ENCODE results near the gene KCNK15. TPM values are rescaled to one million over a fixed set of nuclear protein-coding genes. Genes with fewer than 3 reads are reported as not detected.

The KCNK15 gene
- total RNA-seq, 1 donor from 2014 or later, result 0.09 TPM

- ChIA-PET POLR2A (no interaction called here), CTCF (no interaction called here)
- no peaks in the 10 kb centered on the region for H3K9me3 Mint-ChIP-seq
- DNase-seq (no peak), ATAC-seq (ENCODE audit: low read depth) (no peak)
- H3K36me3 Mint-ChIP-seq (ENCODE audit: low read depth), result no peaks in the 10 kb centered on the region
- no peak overlapping the region for H3K4me3 Mint-ChIP-seq
- H3K4me1 Mint-ChIP-seq, result no peaks in the 10 kb centered on the region
- H3K27me3 Mint-ChIP-seq, result peaks cover 6% of the 10 kb centered on the region
- no peak overlapping the region for H3K27ac Mint-ChIP-seq
- intact Hi-C loops (cut with micrococcal nuclease), result no loop called here
- TF ChIP-seq, protein P1, sequence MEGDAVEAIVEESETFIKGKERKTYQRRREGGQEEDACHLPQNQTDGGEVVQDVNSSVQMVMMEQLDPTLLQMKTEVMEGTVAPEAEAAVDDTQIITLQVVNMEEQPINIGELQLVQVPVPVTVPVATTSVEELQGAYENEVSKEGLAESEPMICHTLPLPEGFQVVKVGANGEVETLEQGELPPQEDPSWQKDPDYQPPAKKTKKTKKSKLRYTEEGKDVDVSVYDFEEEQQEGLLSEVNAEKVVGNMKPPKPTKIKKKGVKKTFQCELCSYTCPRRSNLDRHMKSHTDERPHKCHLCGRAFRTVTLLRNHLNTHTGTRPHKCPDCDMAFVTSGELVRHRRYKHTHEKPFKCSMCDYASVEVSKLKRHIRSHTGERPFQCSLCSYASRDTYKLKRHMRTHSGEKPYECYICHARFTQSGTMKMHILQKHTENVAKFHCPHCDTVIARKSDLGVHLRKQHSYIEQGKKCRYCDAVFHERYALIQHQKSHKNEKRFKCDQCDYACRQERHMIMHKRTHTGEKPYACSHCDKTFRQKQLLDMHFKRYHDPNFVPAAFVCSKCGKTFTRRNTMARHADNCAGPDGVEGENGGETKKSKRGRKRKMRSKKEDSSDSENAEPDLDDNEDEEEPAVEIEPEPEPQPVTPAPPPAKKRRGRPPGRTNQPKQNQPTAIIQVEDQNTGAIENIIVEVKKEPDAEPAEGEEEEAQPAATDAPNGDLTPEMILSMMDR (IDR thresholded peaks at IDR 0.05), result no peak
Observed at GRCh38 chr20:44715499-44716308, 30.0 kb upstream of the KCNK15 start.

DNA sequence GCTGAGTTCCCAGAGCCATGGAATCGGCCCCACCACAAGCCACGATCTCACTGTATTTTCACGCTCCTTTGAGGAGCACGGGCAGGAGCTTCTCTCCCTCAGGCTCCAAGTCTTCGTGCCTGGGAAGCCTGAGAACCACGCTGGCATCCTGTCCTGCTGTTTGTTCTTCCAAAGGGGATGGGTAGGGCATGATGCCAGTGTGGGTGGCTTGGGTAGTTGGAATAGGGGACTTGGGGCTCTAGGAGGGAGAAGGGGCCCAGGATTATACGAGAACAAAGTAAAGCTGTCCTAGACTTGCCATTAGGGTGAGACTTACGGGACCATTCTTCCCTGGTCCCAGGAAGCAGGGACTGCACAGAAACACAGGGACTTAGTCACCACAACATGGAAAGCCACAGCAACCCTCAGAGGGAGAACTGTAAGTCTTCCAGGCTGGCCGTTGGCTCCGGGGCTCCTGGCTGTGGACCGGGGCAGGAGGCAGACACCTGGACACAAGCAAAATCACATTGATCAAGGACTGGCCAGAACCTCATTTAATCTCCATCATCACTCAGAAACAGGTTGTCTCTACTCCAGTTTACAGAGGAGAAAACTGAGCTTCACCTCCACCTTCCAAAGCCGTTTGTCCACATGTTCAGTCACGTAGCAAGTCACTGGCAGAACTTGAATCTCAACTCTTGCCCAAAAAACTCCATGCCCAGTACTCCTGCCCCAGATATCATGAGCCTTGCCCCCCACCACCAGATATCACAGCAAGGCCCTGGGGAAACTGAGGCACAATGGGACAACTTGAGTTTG, 29.2 kb upstream of the KCNK15 start:
- TF ChIP-seq, protein P1 (IDR thresholded peaks at IDR 0.05), result no peak
- H3K36me3 Mint-ChIP-seq (ENCODE audit: low read depth), result no peaks in the 10 kb centered on the region
- DNase-seq (no peak), ATAC-seq (ENCODE audit: low read depth) (no peak)
- ChIA-PET CTCF (no interaction called here), POLR2A (no interaction called here)
- H3K4me3 Mint-ChIP-seq, result no peak overlapping the region
- H3K4me1 Mint-ChIP-seq, result no peaks in the 10 kb centered on the region
- H3K9me3 Mint-ChIP-seq, result no peaks in the 10 kb centered on the region
- peaks cover 6% of the 10 kb centered on the region for H3K27me3 Mint-ChIP-seq
- H3K27ac Mint-ChIP-seq, result no peak overlapping the region
- intact Hi-C loops (cut with micrococcal nuclease), result no loop called here

DNA sequence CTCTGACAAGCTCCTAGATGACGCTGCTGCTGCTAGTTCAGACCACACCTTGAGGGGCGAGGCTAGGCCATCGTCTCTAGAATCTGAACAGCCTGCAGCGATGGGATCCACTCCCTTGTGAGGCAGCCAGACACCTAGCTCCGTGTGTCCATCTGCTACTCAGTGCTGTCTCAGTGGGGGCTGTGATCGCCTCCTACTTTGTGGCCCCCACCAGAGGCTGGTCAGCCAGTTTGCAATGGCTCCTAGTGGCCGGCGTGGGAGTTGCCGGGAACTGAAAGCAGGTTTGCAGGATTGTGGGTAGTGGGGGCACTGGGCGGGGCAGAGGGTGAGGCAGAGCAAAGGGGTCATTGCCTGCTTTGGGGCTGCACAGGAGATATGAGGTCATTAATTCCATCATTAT, 27.7 kb upstream of the KCNK15 start:
- Mint-ChIP-seq H3K27ac (no peak overlapping the region), H3K4me3 (no peak overlapping the region), H3K4me1 (no peaks in the 10 kb centered on the region), H3K36me3 (ENCODE audit: low read depth) (no peaks in the 10 kb centered on the region), H3K9me3 (no peaks in the 10 kb centered on the region), H3K27me3 (peaks cover 6% of the 10 kb centered on the region)
- no peak for DNase-seq
- TF ChIP-seq, protein P1 (IDR thresholded peaks at IDR 0.05), result no peak
- ChIA-PET POLR2A (interaction anchor here (1.1 kb wide), 1 partner anchor 75 kb away, joined by 3 read pairs; no protein-coding TSS in a partner anchor), CTCF (interaction anchor here (0.6 kb wide), 1 partner anchor 10 kb away, joined by 3 read pairs; no protein-coding TSS in a partner anchor)
- intact Hi-C loops (cut with micrococcal nuclease), result no loop called here
- ATAC-seq (ENCODE audit: low read depth), result no peak

DNA sequence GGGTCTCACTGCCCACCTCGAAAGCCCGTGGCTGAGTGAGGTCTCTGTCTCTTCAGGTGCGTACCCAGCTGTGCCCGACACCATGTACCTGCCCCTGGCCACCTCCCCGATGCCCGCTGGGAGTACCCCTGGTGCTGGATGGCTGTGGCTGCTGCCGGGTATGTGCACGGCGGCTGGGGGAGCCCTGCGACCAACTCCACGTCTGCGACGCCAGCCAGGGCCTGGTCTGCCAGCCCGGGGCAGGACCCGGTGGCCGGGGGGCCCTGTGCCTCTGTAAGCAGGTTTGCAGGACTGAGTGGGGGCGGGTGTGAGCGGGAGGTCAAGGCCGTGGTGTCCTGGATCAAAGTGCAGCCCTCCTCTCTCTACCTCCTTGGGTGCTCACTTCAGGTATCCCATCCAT, 25.8 kb upstream of the KCNK15 start:
- H3K4me3 Mint-ChIP-seq, result no peak overlapping the region
- H3K27me3 Mint-ChIP-seq, result peaks cover 1% of the 10 kb centered on the region
- ChIA-PET CTCF (no interaction called here), POLR2A (no interaction called here)
- TF ChIP-seq, protein P1 (IDR thresholded peaks at IDR 0.05), result no peak
- no peaks in the 10 kb centered on the region for H3K4me1 Mint-ChIP-seq
- no peaks in the 10 kb centered on the region for H3K36me3 Mint-ChIP-seq (ENCODE audit: low read depth)
- no peak for ATAC-seq (ENCODE audit: low read depth)
- intact Hi-C loops (cut with micrococcal nuclease), result no loop called here
- H3K27ac Mint-ChIP-seq, result no peak overlapping the region
- no peaks in the 10 kb centered on the region for H3K9me3 Mint-ChIP-seq
- DNase-seq, result no peak

GRCh38 chr20:44720621-44720996, 25.1 kb upstream of the KCNK15 start:
- POLR2A ChIA-PET, result no interaction called here

More at GRCh38 chr20:44720621-44720996, 25.1 kb upstream of the KCNK15 start:
- no peak overlapping the region for H3K27ac Mint-ChIP-seq
- H3K4me3 Mint-ChIP-seq, result no peak overlapping the region
- no peaks in the 10 kb centered on the region for H3K27me3 Mint-ChIP-seq
- ATAC-seq (ENCODE audit: low read depth) (no peak), DNase-seq (no peak)
- H3K9me3 Mint-ChIP-seq, result no peaks in the 10 kb centered on the region
- H3K36me3 Mint-ChIP-seq (ENCODE audit: low read depth), result no peaks in the 10 kb centered on the region
- TF ChIP-seq, protein P1 (IDR thresholded peaks at IDR 0.05), result no peak
- CTCF ChIA-PET, result no interaction called here
- intact Hi-C loops (cut with micrococcal nuclease), result no loop called here
- H3K4me1 Mint-ChIP-seq, result no peaks in the 10 kb centered on the region
